Endothelial cell of umbilical vein (primary cell): ENCODE results near the gene PINK1.

Experiments used
- FOS ChIP-seq: IDR thresholded peaks from 2 replicates; pipeline ENCODE4 v1.6.1; 2011; ENCODE audit warnings: mild to moderate bottlenecking, low read length, moderate library complexity, borderline replicate concordance; ENCODE audit not compliant: insufficient read depth
- MYC ChIP-seq: IDR thresholded peaks from one replicate; pipeline ENCODE4 v1.6.1; 2011; ENCODE audit warnings: mild to moderate bottlenecking, low read depth, low read length
- POLR2A ChIP-seq: IDR thresholded peaks from 2 replicates; pipeline ENCODE4 v1.6.1; 2012; ENCODE audit warnings: low read depth, mild to moderate bottlenecking, control low read depth, low read length
- TF ChIP-seq, protein P1 (sequence below), 2 donors: IDR thresholded peaks; 1 replicate in 1 of 2; 2 replicates in 1 of 2; pipeline ENCODE4 v1.5.1; 2011; ENCODE audit warnings: low read length in 2 of 2, mild to moderate bottlenecking in 2 of 2, moderate library complexity in 2 of 2, control low read depth in 1 of 2, inconsistent platforms in 1 of 2, low read depth in 1 of 2; ENCODE audit not compliant: insufficient read depth in 1 of 2; ENCODE audit errors: extremely low read depth in 1 of 2

DNA sequence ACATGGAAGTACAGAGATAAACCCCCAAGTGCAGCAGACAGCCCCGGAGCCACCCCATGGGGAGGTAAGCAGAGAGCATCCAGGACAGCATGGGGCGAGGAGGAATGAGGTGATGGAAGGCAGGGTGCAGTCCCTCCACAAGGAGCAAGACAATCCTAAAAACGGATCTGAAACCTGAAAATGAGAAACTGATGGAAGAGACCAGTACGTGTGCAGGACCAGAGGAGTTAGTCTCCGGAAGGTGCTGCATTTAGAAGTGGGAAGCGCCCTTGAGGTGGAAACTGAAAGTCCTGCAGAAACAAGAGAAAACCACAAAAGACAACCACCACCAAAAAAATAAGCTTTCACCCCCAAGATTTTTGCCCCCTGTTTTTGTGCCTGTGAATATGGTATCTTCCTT lies 45.3 kb downstream of the PINK1 start:
- no peak for TF ChIP-seq POLR2A
- TF ChIP-seq FOS = no peak
- TF ChIP-seq, protein P1, sequence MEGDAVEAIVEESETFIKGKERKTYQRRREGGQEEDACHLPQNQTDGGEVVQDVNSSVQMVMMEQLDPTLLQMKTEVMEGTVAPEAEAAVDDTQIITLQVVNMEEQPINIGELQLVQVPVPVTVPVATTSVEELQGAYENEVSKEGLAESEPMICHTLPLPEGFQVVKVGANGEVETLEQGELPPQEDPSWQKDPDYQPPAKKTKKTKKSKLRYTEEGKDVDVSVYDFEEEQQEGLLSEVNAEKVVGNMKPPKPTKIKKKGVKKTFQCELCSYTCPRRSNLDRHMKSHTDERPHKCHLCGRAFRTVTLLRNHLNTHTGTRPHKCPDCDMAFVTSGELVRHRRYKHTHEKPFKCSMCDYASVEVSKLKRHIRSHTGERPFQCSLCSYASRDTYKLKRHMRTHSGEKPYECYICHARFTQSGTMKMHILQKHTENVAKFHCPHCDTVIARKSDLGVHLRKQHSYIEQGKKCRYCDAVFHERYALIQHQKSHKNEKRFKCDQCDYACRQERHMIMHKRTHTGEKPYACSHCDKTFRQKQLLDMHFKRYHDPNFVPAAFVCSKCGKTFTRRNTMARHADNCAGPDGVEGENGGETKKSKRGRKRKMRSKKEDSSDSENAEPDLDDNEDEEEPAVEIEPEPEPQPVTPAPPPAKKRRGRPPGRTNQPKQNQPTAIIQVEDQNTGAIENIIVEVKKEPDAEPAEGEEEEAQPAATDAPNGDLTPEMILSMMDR (IDR thresholded peaks at IDR 0.05; ENCODE audit: extremely low read depth in 1 of 2, insufficient read depth in 1 of 2, low read depth in 1 of 2, low read length in 2 of 2) = no peak
- no peak for TF ChIP-seq MYC
